Measurements from ENCODE around the gene PHTF1.

Gene PHTF1

GRCh38 chr1:113759333-113760101, at the start of gene PHTF1:
Gene PHTF1 (minus strand): TSS chr1:113759486. CDS start chr1:113758703, 783 bp downstream.
- FAIRE-seq = no peak

GRCh38 chr1:113808450-113809195, 49.3 kb upstream of the PHTF1 start:
- no peak for FAIRE-seq

- no peak for FAIRE-seq
These were observed 46.4 kb upstream of the PHTF1 start for GRCh38 chr1:113805639-113806038.

GRCh38 chr1:113805256-113805531, 45.9 kb upstream of the PHTF1 start:
- FAIRE-seq = no peak

GRCh38 chr1:113804421-113805255, 45.4 kb upstream of the PHTF1 start:
- no peak for FAIRE-seq

DNA sequence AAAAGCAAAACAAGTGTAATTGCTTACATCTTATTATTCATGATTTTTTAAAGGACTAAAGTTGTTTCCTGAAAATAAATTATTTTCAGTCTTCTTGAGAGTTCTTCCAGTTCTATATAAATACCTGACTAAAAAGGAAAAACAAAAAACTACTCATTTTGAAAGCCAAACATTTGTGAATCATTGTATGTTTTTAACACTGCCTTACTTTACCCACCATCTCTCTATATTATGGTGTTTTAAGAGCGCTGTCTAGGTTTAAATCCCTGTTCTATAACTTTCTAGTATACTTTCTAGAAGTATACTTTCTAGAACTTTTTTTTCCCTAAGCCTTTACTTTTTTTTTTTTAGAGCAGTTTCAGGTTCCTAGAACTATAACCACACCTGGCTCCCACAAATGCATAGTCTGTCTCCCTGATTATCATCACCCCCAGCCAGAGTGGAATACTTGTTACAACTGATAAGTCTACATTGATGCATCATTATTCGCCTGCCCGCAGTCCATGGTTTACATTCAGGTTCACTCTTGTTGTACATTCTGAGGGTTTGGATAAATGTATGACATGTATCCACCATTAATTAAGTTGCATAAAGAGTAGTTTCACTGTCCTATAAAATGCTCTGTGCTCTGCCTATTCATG, 43.2 kb upstream of the PHTF1 start:
- FAIRE-seq = no peak

DNA sequence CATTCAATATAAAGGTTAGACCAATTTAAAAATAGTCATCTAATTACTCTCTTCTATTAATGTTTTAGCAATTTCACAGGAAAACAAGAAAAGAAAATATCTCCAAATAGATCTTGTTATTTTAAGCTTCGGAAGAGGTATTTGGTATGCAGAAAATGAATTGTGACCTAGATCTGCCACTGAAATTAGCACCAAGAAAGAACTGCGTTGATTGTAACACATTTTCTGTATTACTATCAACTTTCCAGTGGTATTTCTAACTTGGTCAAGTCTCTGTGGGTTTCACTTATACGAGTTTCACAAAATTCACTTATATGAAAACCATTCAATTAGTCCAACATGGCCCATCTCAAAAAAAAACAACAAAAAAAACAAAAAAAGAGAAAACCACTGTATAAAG, 41.2 kb upstream of the PHTF1 start:
- no peak for FAIRE-seq

GRCh38 chr1:113797472-113797871, 38.2 kb upstream of the PHTF1 start:
- no peak for FAIRE-seq

DNA sequence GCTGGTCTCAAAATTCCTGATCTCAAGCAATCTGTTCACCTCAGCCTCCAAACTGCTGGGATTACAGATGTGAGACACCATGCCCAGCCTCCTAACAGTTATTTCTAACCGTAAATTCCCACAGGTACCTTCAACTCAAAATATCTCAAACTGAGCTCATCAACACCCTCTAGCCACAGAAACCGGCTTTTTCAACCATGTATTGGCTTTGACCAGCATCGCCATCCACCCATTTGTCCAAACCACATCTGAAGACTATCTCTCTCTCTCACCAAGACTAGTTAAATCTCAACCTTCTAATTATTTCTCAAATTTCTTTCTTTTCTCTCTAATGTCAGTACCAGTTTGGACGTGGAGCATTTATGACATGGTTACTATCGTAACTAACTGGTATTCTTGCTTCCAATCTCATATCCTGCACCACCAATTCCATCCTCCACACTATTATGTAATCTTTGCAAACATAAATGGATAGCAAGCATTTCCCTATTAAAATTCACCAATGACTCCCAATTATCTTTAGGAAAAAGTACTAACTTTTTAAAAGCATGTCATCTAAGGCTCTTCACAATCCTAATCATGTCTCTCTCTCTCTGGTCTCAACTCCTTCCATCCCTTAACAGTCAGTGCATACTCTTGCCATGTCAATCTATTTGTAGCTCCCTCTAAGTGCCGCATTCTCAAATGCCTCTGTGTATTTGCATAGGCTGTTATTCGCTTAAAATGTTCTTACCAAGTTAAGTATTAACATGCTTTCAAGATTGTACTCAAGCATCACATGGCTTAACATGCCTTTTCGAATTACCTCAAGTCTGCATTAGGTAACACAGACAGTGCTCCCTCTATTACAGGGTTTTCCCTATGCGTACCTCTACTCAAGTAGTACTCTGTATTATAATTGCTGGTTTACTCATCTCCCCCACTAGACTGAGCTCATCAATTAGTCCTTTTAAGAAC, 34.9 kb upstream of the PHTF1 start:
- FAIRE-seq = no peak

DNA sequence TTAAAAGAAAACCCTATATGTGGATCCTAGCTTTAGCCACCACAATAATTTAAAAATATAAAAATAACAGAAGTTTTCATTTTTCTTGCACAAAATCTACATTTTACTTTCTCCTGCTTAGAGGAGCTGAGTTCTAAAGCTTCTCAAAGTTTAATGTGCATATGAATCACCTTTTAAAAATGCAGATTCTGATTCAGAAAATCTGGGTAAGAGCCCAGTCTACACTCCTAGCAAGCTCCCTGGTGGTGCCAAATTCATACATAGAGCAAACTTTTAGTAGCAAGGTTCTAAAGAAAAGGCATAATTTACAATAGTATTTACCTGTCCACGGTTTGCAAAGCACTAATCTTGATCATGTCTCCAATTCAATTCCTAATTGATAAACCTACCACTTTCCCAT, 33.7 kb upstream of the PHTF1 start:
- no peak for FAIRE-seq

GRCh38 chr1:113792471-113792870, 33.2 kb upstream of the PHTF1 start:
- FAIRE-seq = no peak

DNA sequence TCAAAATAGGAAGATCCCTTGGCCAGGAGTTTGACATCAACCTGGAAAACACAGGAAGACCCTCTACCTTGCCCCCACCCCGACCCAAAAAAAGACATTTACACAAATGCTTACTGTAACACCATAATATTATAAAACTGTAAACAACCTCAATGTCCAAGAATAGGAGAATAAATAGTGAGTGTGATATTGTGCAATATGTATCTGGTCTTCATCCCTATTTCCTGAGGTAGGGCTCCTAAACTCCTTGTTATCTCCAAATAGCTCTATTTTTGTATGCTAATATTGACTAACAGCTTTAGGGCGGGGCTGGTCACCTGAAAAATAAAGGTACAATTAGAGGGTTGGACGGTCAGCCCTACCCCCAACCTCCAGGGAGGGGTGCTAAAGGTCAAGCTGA, 29.5 kb upstream of the PHTF1 start:
- FAIRE-seq = no peak

DNA sequence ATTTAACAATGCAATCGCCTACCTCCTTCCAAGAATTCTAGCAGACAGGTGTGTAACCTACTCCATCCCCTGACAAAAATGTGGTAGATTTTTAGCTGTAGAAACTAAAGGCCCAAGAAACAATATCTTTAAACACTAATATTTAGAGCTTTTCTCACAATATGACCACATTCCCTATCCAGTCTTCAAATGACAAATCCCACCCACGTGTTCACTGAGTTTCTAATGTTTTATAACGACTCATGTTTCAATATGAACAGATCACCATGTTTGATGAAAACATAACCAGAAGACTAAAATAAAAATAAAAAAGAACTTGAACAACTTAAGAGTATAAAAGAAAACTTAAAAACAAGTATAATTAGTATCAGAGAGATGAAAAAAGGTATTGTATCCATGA, 28.4 kb upstream of the PHTF1 start:
- FAIRE-seq = no peak

GRCh38 chr1:113786069-113786468, 26.8 kb upstream of the PHTF1 start:
- no peak for FAIRE-seq

DNA sequence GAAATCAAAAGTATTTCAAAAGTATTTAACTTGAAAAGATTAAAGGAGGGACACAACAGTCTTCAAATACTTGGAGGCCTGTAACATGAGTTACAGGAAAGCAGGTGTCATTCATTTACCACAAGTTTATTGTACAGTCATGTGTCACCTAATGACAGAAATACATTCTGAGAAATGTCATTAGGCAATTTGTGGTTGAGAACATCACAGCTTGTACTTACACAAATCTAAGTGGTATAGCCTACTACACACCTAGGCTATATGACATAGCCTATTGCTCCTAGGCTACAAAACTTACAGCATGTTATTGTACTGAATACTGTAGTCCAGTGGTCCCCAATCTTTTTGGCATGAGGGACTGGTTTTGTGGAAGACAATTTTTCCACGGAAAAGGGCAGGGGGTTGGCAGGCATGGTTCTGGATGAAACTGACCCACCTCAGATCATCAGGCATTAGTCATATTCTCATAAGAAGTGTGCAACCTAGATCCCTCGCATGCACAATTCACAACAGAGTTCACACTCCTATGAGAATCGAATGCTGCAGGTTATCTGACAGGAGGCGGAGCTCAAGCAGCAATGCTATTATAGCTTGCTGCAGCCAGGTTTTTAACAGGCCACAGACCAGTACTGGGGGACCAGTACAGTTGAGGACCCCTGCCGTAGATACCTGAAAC, 25.0 kb upstream of the PHTF1 start:
- no peak for FAIRE-seq

GRCh38 chr1:113783254-113784103, 24.2 kb upstream of the PHTF1 start:
- FAIRE-seq = no peak

GRCh38 chr1:113782406-113782805, 23.1 kb upstream of the PHTF1 start:
- FAIRE-seq = no peak

- no peak for FAIRE-seq
These were observed 21.3 kb upstream of the PHTF1 start for GRCh38 chr1:113780374-113781146.

DNA sequence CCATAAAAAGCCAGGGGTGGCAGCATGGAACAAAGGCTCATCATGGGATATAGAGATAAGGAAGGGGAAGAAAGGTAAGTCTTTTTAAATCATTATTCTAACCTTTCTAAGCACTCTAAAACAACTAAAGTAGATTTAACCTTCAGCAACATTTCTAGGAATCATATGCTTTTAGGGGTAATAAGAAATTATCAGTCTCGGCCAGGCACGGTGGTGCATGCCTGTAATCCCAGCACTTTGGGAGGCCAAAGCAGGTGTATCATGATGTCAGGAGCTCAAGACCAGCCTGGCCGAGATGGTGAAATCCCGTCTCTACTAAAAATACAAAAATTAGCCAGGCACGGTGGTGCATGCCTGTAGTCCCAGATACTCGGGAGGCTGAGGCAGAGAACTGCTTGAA, 20.3 kb upstream of the PHTF1 start:
- no peak for FAIRE-seq

DNA sequence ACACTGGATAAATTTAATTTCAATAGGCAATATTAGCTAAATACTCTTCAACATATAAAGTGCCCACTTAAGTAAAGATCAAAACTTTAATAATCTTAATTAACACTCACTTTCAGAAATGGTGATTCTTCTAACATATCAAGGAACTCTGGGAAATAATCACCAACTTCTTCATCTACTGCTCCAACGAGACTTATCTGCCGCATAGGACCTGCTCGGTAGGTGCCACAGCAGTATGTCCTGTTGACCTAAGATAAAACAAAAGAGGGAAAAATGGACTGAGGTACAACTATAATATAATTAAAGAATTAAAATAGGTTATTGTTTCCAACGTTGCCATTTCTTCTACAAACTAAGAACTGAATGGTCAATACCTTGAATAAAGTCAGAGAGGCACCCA, 18.3 kb upstream of the PHTF1 start:
- FAIRE-seq = no peak
